ENCODE measurements around the gene ZNF598.

Gene ZNF598

DNA sequence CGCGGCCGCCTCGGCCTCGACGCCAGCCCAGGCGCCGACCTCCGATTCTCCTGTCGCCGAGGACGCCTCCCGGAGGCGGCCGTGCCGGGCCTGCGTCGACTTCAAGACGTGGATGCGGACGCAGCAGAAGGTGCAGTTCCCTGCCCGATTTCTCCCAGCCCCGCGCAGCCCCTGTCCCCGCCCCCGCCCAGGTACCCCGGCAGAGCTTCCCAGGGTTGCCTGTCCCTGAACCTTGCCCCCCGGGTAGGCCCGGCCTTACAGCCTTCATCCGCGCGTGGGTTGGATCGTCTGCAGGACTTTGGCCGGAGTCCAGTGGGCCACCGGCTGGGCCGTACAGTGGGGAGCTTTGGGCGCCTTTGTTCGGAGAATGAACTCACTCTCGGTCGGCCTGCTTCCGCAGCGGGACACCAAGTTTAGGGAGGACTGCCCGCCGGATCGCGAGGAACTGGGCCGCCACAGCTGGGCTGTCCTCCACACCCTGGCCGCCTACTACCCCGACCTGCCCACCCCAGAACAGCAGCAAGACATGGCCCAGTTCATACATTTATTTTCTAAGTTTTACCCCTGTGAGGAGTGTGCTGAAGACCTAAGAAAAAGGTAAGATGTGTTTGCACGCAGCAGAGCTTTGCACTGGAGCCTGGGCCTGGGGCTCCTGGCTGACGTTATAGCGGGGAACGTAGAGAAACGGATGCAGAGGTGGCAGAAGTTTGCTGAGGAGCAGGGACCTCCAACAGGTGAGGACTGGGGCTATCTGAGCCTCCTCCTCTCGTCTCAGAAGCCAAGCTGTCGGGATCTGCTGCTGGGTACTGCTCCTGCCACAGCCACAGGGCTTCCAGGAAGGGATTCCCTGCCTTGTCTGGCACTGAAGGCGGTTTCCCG is 25.0 kb downstream of the ZNF598 start:
- Histone ChIP-seq H3K9me3 (ENCODE audit: control insufficient read depth, insufficient read depth, low read depth, low read length) (no peaks in the 10 kb centered on the region), H3K4me3 (ENCODE audit: low read depth, low read length) (peak overlapping the region; percentile 83), H3K27ac (ENCODE audit: low read depth, low read length) (peak overlapping the region; percentile 88), H3K4me1 (ENCODE audit: control insufficient read depth, insufficient read depth, low read length) (peaks cover 41% of the 10 kb centered on the region), H3K9ac (ENCODE audit: low read length) (peak overlapping the region; percentile 87), H3K36me3 (ENCODE audit: control insufficient read depth, insufficient read depth, low read length) (peaks cover 15% of the 10 kb centered on the region), H3K27me3 (ENCODE audit: control insufficient read depth, insufficient read depth, low read length) (peaks cover 54% of the 10 kb centered on the region)

DNA sequence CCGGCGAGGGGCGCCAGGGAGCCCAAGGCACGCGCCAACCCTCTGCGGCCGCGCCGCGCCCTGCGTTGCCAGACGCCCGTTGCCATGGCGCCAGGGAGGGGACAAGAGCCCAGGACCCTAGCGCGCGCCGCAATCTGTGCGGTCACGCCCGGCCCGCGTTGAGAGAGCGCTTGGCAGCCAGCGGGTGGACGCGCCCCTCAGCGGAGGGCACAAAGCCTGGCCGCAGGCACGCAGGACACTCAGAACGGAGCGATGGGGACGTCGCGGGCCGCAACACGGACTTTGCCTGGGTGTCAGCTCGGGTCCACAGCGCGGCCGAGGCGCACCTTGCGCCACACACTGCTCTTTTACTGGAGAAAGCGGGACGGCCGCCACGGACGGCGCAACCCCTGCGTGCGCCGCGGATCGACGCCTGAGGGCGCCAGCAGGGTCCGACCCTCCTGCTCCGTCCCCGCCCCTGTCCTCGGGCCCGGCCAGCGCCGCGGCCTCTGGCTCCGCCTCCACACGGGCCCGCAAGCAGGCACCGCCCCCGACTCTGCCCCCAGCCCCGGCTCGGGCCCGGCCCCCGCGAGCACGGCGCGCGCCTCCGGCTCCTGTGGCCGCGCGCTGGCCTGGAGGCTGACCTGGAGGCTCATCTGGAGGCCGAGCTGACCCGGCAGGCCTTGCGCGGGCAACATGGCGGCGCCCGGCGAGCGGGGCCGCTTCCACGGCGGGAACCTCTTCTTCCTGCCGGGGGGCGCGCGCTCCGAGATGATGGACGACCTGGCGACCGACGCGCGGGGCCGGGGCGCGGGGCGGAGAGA is 25.9 kb downstream of the ZNF598 start, which contains the start of gene GFER:
GFER (plus strand) TSS at position 650 of the 803 bp plus-strand sequence; CDS start at position 676, 26 bp downstream.
- Histone ChIP-seq H3K4me1 (ENCODE audit: control insufficient read depth, insufficient read depth, low read length) (peaks cover 34% of the 10 kb centered on the region), H3K4me3 (ENCODE audit: low read depth, low read length) (peak within 1 kb of the TSS; percentile 83), H3K27ac (ENCODE audit: low read depth, low read length) (peak within 1 kb of the TSS; percentile 88)

DNA sequence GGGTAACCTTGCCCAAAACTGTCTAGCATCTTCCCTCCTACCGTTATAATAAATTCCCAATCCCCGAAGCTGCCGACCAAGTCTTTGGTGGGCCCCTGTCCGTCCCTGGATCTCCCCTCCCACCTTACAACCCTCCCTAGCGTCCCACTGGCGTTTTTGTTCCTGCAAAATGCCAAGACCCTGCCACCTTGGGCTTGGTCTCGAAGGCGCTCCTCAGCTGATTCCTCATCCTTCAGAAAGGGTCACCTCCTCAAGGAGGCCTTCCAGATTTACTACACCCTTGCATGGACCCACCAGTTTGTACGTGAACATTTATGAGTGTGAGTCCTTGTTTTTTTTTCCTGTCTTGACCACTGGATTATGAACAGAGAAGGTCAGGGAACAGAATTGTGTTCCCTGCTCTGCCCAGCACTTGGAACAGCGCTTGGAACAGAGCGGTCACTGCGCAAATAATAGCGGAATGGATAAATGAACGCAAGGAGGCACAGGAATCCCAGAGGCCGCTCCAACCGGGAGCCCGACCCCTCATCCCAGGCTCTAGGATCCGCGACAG is 26.6 kb downstream of the ZNF598 start:
- Histone ChIP-seq H3K9me3 (ENCODE audit: control insufficient read depth, insufficient read depth, low read depth, low read length) (no peaks in the 10 kb centered on the region), H3K36me3 (ENCODE audit: control insufficient read depth, insufficient read depth, low read length) (peaks cover 17% of the 10 kb centered on the region), H3K9ac (ENCODE audit: low read length) (no peak overlapping the region), H3K4me1 (ENCODE audit: control insufficient read depth, insufficient read depth, low read length) (peaks cover 34% of the 10 kb centered on the region), H3K27ac (ENCODE audit: low read depth, low read length) (no peak overlapping the region), H3K27me3 (ENCODE audit: control insufficient read depth, insufficient read depth, low read length) (peaks cover 45% of the 10 kb centered on the region), H3K4me3 (ENCODE audit: low read depth, low read length) (peak overlapping the region; percentile 63)

More for the DNA sequence above, 25.9 kb downstream of the ZNF598 start, which contains the start of gene GFER:
- peaks cover 51% of the 10 kb centered on the region for H3K27me3 ChIP-seq (ENCODE audit: control insufficient read depth, insufficient read depth, low read length)
- H3K36me3 ChIP-seq (ENCODE audit: control insufficient read depth, insufficient read depth, low read length), result peaks cover 15% of the 10 kb centered on the region
- H3K9me3 ChIP-seq (ENCODE audit: control insufficient read depth, insufficient read depth, low read depth, low read length), result no peaks in the 10 kb centered on the region
- peak within 1 kb of the TSS; percentile 87 for H3K9ac ChIP-seq (ENCODE audit: low read length)

DNA sequence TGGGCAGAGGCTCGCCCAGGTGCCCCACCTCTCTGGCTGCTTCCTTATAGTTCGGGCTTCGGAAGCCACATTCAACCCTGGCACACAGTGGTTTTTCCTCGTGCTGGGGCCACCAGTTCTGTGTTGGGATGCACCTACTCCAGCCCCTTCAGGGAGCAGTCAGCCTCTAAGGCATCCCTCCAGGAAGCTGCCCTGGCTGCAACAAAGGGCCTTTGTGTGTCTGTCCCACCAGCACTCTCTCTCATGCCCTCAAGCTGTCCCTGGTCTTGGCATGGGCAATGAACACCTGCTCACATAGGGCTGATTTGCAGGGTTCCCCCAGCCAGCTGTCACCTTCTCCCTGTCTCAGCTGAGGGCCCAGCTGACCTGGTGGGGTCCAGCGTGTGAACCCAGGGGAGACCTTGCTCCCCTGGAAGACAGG is 27.6 kb downstream of the ZNF598 start:
- no peaks in the 10 kb centered on the region for H3K9me3 ChIP-seq (ENCODE audit: control insufficient read depth, insufficient read depth, low read depth, low read length)
- H3K27ac ChIP-seq (ENCODE audit: low read depth, low read length), result no peak overlapping the region
- H3K36me3 ChIP-seq (ENCODE audit: control insufficient read depth, insufficient read depth, low read length), result peaks cover 26% of the 10 kb centered on the region
- H3K27me3 ChIP-seq (ENCODE audit: control insufficient read depth, insufficient read depth, low read length), result peaks cover 43% of the 10 kb centered on the region
- H3K4me3 ChIP-seq (ENCODE audit: low read depth, low read length), result no peak overlapping the region
- H3K4me1 ChIP-seq (ENCODE audit: control insufficient read depth, insufficient read depth, low read length), result peaks cover 34% of the 10 kb centered on the region
- H3K9ac ChIP-seq (ENCODE audit: low read length), result no peak overlapping the region

DNA sequence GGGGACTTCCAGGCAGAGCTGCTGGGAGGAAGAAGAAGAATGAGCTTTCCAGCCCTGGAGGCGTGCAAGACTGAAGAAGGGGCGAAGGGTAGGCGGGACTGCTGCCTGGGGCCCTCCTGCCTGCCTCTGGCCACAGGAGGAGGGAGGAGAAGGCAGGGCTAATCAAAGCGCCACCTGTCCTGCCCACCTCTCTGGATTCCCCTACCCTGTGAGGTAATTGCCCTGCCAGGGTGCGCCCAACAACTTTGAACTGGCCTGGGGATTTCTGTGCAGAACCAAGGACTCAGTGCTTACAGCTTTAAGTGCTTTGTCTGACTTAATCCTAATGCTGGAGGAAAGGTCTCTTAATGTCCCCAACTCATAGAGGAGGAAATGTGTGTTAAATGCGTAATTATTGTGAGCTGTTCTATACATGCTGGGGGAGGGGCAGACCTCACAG is 28.2 kb downstream of the ZNF598 start, which contains the start of gene NOXO1:
NOXO1 (minus strand) TSS at position 72 of the 439 bp plus-strand sequence. CDS start 290 bp downstream, outside the sequence.
- H3K9ac ChIP-seq (ENCODE audit: low read length), result peak within 1 kb of the TSS; percentile 12
- no peaks in the 10 kb centered on the region for H3K9me3 ChIP-seq (ENCODE audit: control insufficient read depth, insufficient read depth, low read depth, low read length)
- H3K4me3 ChIP-seq (ENCODE audit: low read depth, low read length), result peak within 1 kb of the TSS; percentile 69
- peaks cover 43% of the 10 kb centered on the region for H3K27me3 ChIP-seq (ENCODE audit: control insufficient read depth, insufficient read depth, low read length)
- peaks cover 34% of the 10 kb centered on the region for H3K4me1 ChIP-seq (ENCODE audit: control insufficient read depth, insufficient read depth, low read length)
- H3K36me3 ChIP-seq (ENCODE audit: control insufficient read depth, insufficient read depth, low read length), result peaks cover 28% of the 10 kb centered on the region
- H3K27ac ChIP-seq (ENCODE audit: low read depth, low read length), result no peak within 1 kb of the TSS

DNA sequence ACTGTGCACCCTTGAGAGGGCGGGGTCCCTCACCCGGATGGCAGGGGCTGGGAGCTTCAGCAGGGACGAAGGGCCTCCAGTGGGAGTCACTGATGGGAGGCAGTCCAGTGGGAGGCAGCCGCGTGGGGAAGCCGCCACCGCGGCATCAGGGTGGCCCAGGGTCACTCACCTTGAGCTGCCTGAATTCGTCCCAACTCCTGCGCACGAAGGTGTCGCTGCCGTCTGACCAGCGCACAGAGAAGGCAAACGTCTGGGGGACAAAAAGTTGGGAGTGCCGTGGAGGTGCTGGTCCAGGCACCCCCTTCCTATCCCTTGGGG is 28.9 kb downstream of the ZNF598 start:
- peaks cover 28% of the 10 kb centered on the region for H3K36me3 ChIP-seq (ENCODE audit: control insufficient read depth, insufficient read depth, low read length)
- H3K27ac ChIP-seq (ENCODE audit: low read depth, low read length), result no peak overlapping the region
- H3K4me1 ChIP-seq (ENCODE audit: control insufficient read depth, insufficient read depth, low read length), result peaks cover 34% of the 10 kb centered on the region
- H3K27me3 ChIP-seq (ENCODE audit: control insufficient read depth, insufficient read depth, low read length), result peaks cover 43% of the 10 kb centered on the region
- H3K9ac ChIP-seq (ENCODE audit: low read length), result no peak overlapping the region
- H3K9me3 ChIP-seq (ENCODE audit: control insufficient read depth, insufficient read depth, low read depth, low read length), result no peaks in the 10 kb centered on the region
- peak overlapping the region; percentile 69 for H3K4me3 ChIP-seq (ENCODE audit: low read depth, low read length)

DNA sequence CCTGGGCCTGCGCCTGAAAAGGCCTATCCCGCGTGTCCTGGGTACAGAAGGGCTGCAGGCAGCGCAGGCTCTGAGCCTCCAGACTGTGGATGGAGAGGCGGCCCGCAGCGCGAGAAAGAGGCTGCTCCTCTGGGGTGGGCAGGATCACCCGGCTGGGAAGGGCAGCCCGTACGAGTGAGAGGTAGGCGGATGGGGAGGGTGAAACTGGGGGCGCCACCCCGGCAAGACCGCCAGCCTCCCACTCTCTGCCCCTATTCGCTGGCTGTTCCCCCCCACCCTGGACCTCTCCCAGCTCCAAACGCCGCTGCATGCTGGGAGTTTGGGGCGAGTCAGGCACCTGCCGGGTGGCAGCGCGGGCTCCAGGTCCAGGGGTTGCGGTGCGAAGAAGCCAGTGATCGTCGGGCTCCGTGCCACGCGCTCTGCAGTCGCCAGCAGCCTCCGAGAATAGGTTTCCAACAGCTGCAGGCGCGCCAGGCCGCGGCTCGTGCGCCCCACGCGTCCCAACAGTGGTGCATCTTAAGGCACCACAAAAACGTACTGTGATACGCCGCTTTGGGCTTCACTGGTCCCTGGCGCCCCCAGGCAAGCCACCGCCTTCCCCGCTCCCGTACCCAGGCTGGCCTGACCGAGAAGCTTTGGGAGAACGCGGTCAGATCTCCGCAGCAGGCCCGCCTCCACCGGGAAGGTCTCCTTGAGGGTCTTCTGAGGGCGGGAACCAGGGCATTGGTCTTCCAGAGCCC is 29.4 kb downstream of the ZNF598 start:
- H3K27me3 ChIP-seq (ENCODE audit: control insufficient read depth, insufficient read depth, low read length), result peaks cover 43% of the 10 kb centered on the region
- H3K4me3 ChIP-seq (ENCODE audit: low read depth, low read length), result peak overlapping the region; percentile 69
- no peaks in the 10 kb centered on the region for H3K9me3 ChIP-seq (ENCODE audit: control insufficient read depth, insufficient read depth, low read depth, low read length)
- H3K27ac ChIP-seq (ENCODE audit: low read depth, low read length), result no peak overlapping the region
- peak overlapping the region; percentile 56 for H3K9ac ChIP-seq (ENCODE audit: low read length)
- H3K36me3 ChIP-seq (ENCODE audit: control insufficient read depth, insufficient read depth, low read length), result peaks cover 30% of the 10 kb centered on the region
- H3K4me1 ChIP-seq (ENCODE audit: control insufficient read depth, insufficient read depth, low read length), result peaks cover 33% of the 10 kb centered on the region

DNA sequence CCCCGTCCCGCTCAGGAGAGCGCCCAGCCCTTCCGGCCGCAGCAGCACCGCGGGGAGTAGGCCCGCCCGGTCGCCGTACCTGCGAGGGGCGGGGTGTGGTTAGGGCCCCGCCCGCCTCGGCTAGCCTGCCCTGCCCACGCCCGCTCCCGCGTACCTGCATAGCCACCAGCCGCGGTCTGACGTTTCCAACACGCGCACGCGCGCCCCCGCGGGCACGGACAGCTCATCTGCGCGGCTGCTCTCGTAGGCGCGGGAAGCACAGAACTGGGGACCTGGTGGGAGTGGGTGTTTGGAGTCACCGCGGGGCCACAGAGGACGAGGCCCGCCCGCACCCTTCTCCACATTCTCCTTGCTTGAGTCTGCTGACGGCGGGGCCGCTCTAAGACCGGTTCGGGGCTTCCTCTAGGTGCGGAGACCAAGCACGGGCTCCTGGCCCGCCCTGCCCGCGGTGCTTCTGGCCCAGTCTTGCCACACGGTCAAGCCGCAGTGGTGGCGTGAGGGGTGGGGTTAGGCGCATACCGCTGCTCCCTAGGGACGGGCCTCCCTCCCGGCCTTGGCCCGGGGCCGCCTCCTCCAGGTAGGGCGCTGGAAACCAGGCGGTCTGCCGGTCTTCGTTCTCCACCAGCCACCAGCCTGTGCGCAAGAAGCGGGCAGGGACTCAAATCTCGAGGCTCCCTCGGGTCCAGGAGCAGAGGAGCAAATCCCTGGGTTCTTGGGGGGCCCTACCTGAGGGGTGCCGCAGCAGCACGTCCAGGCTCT is 30.2 kb downstream of the ZNF598 start:
- H3K9ac ChIP-seq (ENCODE audit: low read length), result peak overlapping the region; percentile 56
- H3K9me3 ChIP-seq (ENCODE audit: control insufficient read depth, insufficient read depth, low read depth, low read length), result no peaks in the 10 kb centered on the region
- H3K36me3 ChIP-seq (ENCODE audit: control insufficient read depth, insufficient read depth, low read length), result peaks cover 38% of the 10 kb centered on the region
- peaks cover 43% of the 10 kb centered on the region for H3K27me3 ChIP-seq (ENCODE audit: control insufficient read depth, insufficient read depth, low read length)
- H3K27ac ChIP-seq (ENCODE audit: low read depth, low read length), result no peak overlapping the region
- peaks cover 28% of the 10 kb centered on the region for H3K4me1 ChIP-seq (ENCODE audit: control insufficient read depth, insufficient read depth, low read length)
- H3K4me3 ChIP-seq (ENCODE audit: low read depth, low read length), result peak overlapping the region; percentile 69

DNA sequence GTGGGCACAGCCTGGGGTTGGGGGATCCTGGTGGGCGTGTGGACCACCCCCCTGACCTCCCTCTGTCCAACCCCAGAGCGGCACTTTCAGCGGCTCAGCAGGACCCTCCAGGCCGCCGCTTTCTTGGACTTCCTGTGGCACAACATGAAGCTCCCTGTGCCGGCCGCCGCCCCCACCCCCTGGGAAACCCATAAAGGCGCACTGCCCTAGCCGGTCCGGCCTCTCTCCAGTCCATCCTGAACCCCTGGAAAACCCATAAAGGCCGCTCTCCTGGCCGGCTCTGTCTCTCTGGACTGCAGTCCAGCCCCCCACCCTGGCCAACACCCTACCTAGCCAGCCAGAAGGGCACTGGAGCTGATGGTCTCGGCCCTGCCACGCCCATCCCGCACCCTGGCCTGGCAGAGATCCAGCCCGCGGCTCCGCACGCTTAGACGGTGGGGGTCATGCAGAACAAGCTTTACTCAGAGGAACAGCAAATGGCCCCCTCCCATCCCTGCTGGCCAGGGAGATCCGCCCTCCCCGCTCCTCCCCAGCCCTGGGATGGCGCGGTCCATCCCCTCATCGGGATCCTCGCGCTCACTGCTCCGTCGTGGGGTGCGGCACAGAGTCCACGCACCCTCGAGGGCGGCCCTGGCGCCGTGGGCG is 31.0 kb downstream of the ZNF598 start:
- Histone ChIP-seq H3K4me1 (ENCODE audit: control insufficient read depth, insufficient read depth, low read length) (peaks cover 28% of the 10 kb centered on the region), H3K9me3 (ENCODE audit: control insufficient read depth, insufficient read depth, low read depth, low read length) (no peaks in the 10 kb centered on the region), H3K36me3 (ENCODE audit: control insufficient read depth, insufficient read depth, low read length) (peaks cover 43% of the 10 kb centered on the region), H3K4me3 (ENCODE audit: low read depth, low read length) (peak overlapping the region; percentile 69), H3K27ac (ENCODE audit: low read depth, low read length) (no peak overlapping the region), H3K9ac (ENCODE audit: low read length) (no peak overlapping the region), H3K27me3 (ENCODE audit: control insufficient read depth, insufficient read depth, low read length) (peaks cover 43% of the 10 kb centered on the region)
